Amygdala (tissue), 56 donors: ENCODE results near the gene CYRIA.
A peak's percentile ranks its signal among the peaks of the same experiment; 100 is the strongest.

Experiments used
- DNase-seq, 56 donors: peaks; one replicate each; lab custom pipeline; 2025; lab: John Stamatoyannopoulos, UW

The CYRIA gene

DNA sequence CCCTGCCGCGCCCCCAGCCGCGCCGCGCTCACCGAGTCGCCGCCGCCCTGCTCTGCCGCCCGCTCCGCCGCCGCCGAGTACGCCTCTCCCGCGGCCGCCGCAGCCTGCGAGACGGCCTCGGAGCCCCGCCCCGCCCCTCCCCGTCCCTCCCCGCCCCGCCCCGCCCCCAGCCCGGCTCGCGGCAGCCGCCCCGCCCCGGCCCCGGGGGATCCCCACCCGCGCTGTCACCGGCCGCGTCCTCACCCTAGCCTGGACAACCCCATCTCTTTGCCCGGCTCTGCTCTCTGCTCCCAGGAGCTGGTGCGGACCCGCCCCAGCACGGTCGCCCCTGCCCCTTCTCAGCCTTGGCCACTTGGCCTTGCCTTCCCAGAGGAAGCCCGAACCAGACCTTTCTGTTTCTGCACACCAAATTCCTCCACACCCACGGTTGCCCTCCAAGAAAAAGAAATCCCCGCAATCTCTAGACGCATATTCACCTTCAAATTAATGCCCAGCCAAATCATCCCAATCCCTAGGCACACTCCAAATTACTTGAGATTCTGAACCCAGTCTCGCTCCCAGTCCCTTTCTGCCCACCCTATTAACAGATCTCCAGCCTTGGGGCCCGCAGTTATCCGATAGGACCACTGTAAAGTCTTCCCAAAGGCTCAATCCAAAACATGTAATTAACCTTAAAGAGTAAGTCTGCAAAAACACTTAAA is at the start of gene CYRIA:
Gene CYRIA (minus strand): TSS at position 87 of the 701 bp plus-strand sequence. CDS start 77,715 bp downstream, outside the sequence.
- DNase-seq = peak in 36 of 56 donors; percentile 24 to 81 (median 54)

DNA sequence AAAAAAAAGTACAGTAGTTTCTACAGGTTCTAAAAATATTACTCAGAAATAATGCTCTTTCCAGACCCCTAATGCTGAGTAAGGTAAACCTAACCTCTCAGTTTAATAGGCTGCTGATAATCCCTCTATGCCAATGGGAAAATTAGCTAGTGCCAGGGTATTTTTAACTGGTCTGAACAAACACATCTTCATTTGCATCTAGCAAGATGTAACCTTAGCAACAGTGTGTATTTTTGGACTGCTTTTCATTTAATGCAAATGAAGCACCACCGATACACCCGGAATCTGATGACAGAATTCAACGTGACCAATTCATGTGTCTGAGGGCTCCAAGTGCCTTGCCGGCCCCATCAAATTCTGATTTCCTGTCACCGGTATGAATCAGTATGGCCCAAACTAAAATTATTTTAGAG is 47.4 kb upstream of the CYRIA start:
- DNase-seq = peak in 10 of 56 donors; percentile 8 to 37 (median 25)

GRCh38 chr2:16709769-16710168 is 44.1 kb upstream of the CYRIA start:
- no peak for DNase-seq

DNA sequence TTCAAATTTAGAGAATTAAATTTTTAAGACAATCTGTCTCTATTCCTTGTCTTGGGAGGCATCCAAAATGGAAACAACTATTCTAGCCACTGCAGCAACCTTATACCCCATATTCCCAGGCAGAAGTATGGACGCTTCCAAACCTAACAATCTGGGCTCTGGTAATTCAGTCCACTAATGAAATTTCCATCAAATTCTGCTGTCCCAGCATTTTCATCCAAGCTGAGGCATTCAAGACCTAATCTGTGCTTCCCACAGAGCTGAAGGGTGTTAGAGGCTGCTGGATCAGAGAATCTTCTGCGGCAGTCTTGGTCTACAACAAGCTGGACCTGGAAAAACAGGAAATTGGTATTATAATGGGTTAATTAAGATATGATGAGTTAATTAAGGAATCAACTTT is 42.5 kb upstream of the CYRIA start:
- DNase-seq = no peak

GRCh38 chr2:16707014-16707623 is 41.5 kb upstream of the CYRIA start:
- no peak for DNase-seq

- DNase-seq = no peak
Observed at GRCh38 chr2:16700551-16701259, 35.1 kb upstream of the CYRIA start.

DNA sequence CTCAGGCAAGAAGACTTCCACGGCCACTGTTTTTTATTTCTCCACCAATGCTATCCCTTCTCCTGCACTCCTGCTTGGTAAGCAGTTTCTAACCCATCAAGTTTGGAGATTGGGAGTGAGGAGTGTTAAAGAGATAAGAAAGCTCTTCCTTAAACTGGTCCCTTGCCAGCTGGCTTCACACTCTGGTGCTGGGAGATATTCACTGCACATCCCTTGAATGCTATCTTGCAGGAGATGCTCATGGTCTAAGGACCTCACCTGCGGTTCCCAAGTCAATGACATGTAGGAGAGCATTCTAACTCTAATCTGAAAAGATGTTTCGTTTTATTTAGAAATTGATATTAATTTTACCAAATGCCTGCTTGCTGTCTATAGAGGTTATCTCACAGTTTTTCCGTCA is 28.2 kb upstream of the CYRIA start:
- DNase-seq = no peak

GRCh38 chr2:16691261-16691660 is 25.6 kb upstream of the CYRIA start:
- no peak for DNase-seq

DNA sequence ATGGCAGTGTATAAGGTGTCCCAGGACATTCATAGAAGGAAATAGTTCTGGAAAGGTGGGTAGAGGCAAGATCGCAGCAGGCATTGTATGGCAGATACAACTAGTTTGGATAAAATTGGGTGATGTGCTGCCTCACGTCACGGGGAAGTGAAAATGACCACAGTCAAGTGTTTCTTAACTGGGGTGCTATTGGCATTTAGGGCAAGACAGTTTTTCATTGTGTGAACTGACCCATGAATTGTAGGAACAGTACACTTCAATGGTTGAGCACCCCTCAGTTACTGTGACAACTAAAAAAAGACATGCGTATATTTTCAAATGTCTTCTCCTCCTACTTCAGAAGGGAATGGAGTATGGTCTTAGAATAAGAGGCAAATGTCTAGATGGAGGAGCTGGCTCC is 22.3 kb upstream of the CYRIA start:
- DNase-seq = no peak

DNA sequence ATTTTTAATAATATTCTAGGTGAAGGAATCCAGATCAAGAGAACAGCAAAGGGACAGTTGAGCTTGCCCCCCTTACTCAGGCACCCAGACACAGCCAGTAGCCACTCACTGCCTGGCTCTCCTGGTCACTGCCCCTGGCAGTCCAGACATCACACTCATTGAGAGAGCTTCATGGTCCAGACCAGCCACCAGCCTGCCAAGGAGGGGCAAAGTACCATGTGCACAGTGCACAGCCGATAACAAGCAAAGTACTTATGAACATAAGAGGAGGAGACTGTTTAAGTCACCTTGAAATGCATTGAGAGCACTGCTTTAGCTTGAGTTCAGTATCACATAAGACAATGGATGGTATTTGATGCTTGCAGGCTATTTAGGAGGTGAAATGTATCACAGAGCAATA is 21.6 kb upstream of the CYRIA start:
- no peak for DNase-seq

GRCh38 chr2:16686641-16687040 is 21.0 kb upstream of the CYRIA start:
- no peak for DNase-seq

- DNase-seq = no peak
Observed at GRCh38 chr2:16685340-16685715, 19.7 kb upstream of the CYRIA start.

DNA sequence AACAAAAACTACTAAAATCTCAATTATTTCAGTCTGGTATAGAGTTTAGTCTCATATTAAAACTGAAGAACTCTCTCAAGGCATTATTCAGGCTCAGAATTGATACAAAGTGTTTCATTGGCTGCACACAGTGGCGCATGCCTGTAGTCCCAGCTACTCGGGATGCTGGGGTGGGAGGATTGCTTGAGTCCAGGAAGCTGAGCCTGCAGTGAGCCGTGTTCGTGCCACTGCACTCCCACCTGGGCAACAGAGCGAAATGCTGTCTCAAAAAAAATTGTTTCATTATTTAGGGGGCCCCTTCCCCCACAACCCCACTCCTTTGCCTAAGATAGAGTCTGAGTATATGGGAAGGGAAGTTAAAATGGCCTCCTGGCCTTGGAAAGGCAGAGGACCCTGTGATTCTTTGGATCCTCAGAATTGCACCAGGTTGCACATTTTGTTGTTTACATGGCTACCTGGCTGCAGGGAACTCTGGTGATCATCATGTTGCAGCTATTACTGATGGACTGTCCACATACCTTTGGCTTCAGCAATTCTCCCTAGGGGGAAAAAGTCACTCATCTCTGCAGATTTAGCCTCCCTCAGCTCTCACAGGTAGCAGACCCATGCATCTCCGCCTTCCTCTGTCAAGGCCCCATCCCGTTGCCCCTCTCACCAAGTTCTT is 19.2 kb upstream of the CYRIA start:
- no peak for DNase-seq

- DNase-seq = no peak
Observed at GRCh38 chr2:16683576-16683975, 17.9 kb upstream of the CYRIA start.

DNA sequence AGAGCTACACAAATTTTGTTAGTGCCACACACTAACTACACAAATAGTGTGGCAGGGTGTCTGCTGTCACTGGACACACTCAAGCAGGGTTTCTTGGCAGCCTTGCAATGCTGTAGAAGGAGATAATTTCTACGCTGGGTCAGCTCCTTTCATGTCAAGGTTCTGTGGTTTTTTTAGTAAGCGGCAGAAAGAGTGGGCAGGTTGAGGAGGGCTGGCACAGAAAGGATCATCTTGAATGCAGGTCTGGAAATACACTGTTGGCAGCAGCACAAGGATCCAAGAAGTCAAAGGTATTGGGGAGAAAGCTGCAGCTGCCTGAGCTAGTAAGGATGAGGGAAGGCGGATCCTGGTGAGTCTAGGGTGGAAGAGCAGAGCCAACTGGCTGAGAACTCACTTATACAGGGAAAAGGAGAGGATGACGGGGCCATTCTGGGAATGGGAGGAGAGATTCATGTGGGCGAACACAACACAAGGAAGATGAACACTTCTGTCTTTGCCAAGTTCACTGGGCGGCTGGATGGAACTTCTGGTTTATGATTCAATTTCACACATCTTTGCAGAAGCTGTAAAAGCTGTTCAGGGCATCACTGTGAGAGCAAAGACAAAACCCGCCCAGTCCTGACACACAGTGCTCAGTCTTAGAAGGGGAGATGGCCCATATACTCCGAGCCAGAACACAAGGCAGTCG is 16.9 kb upstream of the CYRIA start:
- peak in 1 of 56 donors; percentile 62 for DNase-seq

GRCh38 chr2:16680781-16681180 is 15.1 kb upstream of the CYRIA start:
- no peak for DNase-seq

GRCh38 chr2:16680304-16680703 is 14.7 kb upstream of the CYRIA start:
- DNase-seq = no peak

GRCh38 chr2:16678964-16679363 is 13.3 kb upstream of the CYRIA start:
- DNase-seq = no peak

GRCh38 chr2:16677875-16678274 is 12.2 kb upstream of the CYRIA start:
- no peak for DNase-seq

DNA sequence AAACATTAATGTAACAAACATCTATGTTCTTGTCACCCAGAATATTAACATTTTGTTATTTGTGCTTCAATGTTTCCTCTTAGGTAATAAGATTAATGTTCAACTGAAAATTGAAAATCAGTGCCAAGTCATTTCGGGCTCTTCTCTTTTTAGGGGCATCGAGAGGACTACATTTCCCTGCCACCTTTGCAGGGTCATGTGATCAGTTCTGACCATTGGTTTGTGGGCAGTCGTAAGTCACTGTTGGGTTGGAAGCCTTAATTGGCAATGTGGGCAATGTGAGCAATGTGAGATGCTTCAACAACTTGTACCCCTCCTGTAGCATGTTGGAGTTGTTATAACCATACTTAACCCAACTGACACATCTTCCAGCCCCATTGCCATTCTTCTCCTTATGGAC is 10.1 kb upstream of the CYRIA start:
- no peak for DNase-seq

DNA sequence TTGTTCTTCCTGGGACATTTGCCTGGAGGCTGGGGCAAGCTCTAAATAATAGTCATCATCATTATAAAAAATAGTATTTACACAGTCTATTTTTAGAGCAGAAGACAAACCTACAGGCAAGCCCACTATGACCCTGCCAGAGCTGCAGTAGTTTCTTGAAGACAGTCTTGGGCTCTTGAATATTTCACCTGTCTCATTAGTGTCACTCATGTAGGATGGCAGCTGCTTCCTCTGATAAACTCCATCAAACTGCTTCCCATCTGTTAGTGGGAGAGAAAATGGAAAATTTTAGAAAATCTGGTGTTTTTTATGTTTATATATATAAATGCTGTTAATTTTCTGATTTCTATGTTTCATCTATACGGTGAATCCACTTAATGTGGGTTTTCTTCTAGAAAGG is 8.5 kb upstream of the CYRIA start:
- DNase-seq = no peak
